HG02588 (cell line): ENCODE results near the gene KDELR1.

ENCODE experiments used
- ATAC-seq: cut with Tn5 transposase; IDR thresholded peaks from one replicate; pipeline ENCODE4 v1.9.1; 2021; ENCODE audit warnings: mild to moderate bottlenecking, moderate library complexity; ENCODE audit not compliant: unreplicated experiment

Gene KDELR1

DNA sequence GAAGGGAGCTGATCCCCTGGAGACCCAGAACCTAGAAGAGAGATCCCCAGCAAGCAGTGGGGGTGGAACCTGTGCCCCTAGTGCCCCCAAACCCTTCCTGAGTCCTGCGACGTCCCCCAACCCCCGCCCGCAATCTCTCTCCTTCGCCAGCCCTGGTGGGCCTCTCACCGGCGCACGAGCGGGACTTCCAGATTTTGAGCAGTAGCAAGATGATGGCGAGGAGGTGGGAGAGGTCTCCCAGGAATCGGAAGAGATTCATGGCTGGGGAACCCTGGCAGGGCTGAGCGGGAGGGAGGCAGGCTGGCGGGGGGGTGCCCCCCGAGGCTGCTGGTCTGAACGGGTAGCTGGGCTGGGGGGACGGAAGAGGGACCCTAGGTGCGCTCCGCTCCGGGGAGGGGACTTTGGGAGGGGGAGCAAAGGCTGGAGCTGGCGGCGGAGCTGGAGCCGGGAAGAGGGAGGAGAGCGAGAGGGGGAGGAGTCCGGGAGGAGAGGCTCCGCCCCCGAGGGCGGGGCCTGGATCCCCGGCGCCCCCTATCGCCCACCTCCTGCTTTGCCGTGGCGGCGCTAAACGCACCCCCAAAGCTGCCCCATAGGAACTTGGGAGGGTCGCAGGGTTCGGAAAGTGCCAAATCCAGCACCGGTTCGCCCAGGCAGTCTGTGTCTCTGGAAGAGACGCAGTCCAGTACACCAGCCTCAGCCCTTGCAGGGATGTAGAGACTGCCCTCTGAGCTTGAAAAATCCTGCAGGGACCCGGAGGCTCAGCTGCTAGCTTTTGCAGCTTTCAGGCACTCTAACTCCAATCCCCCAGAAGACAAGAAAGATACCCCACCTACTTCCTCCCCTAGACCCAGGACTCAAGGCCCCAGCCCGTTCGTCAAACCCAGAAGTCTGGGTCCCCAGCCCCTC, at the start of gene KDELR1:
Gene KDELR1, minus strand, starts transcription at position 452 of the 906 bp plus-strand sequence. Its CDS starts 193 bp downstream, at position 259.
- ATAC-seq = peak; percentile 64

DNA sequence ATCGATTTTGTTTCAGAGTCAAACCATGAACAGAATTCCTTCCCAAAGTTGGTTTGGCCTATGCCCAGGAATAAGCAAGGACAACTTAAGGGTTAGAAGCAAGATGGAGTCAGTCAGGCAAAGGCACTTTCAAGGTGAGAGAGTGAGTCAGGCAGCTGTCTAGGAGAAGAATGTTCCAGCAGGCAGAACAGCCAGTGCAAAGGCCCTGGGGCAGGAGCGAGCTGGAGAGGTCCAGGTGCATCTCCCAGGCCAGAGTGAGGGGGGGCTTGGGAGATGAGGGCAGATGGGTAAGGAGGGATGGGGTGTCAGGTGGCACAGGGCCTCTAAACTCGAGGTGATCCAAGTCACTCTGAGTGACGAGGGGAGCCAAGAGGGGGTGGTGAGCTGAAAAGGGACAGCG, 45.2 kb upstream of the KDELR1 start:
- ATAC-seq = no peak

- no peak for ATAC-seq
Measured at GRCh38 chr19:48433337-48433736, 42.0 kb upstream of the KDELR1 start.

GRCh38 chr19:48428670-48429069, 37.3 kb upstream of the KDELR1 start:
- ATAC-seq = no peak

DNA sequence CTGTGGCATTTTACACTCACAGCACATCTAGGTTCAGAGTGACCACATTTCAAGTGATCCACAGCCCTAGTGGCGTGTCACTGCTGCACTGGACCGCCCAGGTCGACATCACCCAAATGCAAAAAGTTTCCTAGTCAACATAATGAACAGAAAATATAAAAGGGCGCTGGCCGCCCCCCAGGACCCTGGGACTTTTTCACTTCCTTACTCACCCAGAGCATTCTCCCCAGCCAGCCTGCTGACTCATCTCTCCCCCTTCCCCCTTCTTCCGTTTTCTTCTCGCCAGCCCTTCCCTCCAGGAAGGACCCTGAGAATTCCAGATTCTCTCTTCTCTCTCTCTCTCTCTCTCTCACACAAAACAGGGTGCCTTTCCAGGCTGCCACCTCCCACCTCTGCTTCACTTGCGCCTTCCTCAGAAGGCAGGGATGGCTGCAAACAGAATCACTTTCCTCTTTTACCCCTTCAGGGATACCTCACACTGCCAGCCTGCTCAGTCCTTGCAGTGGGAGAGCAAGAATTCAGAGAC, 33.4 kb upstream of the KDELR1 start:
- no peak for ATAC-seq

- no peak for ATAC-seq
Measured at GRCh38 chr19:48421548-48421947, 30.2 kb upstream of the KDELR1 start.

GRCh38 chr19:48419158-48419920, 28.0 kb upstream of the KDELR1 start:
- ATAC-seq = peak; percentile 73

GRCh38 chr19:48418317-48419064, 27.1 kb upstream of the KDELR1 start:
- ATAC-seq = no peak

- ATAC-seq = no peak
Measured at GRCh38 chr19:48417421-48417820, 26.1 kb upstream of the KDELR1 start.

DNA sequence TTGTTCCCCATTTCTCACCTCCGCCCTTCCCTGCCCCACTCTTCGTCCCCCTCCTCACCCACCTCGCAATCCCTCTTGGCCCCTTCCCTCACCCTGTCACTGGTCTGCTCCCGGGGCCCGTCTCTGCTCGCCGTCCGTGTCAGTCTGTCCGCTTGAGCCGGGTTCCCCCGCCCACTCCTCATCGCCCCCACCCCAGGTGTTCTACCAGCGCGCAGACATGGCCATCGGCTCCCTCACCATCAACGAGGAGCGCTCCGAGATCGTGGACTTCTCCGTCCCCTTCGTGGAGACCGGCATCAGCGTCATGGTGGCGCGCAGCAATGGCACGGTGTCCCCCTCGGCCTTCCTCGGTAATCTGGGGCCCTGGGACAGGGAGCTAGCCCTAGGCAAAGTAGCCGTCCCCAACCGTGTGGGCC, 24.5 kb upstream of the KDELR1 start:
- no peak for ATAC-seq

DNA sequence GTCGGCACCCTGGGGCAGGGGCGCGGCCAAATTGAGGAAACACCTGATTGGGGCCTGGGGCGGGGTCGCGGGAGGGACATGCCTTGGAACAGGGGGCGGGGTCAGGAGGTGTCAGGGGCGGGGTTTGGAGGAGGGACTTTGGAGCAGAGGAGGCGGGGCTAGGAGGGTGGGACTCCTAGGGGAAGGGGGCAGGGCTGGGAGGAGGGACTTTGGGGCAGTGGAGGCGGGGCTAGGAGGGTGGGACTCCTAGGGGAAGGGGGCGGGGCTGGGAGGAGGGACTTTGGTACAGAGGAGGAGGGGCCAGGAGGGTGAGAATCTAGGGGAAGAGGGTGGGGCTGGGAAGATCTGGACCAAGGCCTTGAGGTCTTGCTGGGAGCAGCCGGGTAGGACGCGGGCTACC, 24.0 kb upstream of the KDELR1 start:
- no peak for ATAC-seq

DNA sequence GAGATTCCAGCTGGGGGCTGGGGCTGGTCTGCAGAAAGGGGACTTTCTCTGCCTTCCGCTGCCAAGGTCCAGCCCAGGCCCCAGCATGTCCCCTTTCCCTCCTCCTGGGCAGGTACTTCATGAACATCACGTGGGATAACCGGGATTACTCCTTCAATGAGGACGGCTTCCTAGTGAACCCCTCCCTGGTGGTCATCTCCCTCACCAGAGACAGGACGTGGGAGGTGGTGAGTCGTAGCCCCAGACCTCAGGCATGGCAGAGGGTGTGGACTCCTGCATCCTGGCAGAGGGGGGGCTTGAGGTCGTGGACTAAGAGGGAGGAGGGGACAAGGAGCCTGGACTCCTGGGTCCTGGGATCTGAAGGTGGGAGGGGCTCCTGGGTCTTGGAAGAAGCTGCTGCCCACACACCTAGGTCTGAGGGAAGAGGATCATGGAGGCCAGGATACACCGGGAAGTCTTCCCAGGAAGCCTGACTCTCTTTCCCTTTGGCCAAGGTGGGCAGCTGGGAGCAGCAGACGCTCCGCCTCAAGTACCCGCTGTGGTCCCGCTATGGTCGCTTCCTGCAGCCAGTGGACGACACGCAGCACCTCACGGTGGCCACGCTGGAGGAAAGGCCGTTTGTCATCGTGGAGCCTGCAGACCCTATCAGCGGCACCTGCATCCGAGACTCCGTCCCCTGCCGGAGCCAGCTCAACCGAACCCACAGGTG, 22.7 kb upstream of the KDELR1 start:
- no peak for ATAC-seq

DNA sequence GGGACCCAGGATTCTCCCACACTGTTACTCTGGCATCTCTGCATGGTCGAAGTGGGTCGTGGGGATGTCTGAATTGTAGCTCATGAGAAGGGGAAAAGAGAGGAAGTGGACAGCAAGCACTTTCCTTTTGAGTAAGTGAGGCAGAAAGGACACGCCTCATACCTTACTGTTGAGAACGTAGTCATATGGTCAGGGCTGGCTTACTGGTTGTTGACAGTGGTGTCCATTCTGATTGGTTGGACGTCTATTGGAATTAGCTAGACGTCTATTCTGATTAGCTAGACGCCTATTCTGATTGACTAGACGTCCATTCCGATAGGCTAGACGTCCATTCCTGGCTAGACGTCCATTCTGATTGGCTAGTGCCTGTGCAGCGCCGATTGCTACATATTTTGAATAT, 14.5 kb upstream of the KDELR1 start:
- ATAC-seq = no peak

DNA sequence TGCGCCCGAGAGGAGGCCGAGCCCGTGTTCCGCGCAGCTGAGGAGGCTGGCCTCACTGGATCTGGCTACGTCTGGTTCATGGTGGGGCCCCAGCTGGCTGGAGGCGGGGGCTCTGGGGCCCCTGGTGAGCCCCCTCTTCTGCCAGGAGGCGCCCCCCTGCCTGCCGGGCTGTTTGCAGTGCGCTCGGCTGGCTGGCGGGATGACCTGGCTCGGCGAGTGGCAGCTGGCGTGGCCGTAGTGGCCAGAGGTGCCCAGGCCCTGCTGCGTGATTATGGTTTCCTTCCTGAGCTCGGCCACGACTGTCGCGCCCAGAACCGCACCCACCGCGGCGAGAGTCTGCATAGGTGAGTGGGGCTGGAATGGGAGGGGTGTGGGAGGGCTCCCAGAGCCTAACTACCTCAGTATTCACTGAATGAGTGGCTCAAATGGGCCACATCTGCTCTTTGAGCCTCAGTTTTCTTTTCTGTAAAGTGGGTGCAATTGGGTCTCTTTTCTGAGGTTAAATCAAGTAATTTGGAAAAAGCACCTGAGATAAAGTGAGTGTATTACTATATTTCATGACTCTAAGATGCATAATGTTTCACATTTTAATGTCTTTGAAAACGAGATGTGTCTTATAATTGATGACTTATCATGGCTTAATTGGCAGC, 13.8 kb upstream of the KDELR1 start:
- no peak for ATAC-seq

DNA sequence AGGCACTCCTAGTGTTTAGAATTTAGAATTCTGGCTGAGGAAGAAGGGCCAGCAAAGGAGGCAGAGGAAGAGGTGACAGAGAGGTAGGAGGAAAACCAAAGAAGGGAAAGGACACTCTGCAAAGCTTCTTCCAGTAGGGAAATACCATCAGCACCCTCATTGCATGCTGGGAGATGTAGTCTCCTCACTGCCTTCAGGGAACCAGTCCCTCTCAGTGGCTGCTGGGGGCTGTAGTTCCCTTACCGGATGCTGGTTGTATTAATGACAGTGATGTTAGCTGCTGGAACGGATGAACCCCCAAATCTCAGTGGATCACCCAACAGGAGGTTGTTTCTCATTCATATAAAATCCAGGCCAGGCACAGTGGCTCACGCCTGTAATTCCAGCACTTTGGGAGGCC, 12.3 kb upstream of the KDELR1 start:
- no peak for ATAC-seq

- no peak for ATAC-seq
Measured at GRCh38 chr19:48401287-48401686, 9.9 kb upstream of the KDELR1 start.

GRCh38 chr19:48400018-48400742, 8.8 kb upstream of the KDELR1 start:
- ATAC-seq = no peak

- ATAC-seq = no peak
Measured at GRCh38 chr19:48398375-48399235, 7.3 kb upstream of the KDELR1 start.

DNA sequence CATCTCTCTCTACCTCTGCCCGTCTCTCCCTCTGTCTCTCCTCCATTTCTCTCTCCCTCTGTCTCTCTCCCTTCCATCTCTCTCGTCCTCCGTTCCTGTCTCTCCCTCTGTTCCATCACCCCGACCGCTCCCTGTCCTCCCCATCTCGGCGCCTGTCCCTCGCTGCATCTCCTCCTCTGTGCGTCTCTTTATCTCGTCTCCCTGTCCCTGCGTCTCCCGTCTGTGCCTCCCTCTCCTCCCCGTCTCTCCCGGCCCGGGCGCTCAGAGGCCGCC, 6.7 kb upstream of the KDELR1 start:
- no peak for ATAC-seq
